Stimulated activated CD4-positive, alpha-beta T cell treated with anti-CD3 and anti-CD28 coated beads, Interleukin-12 subunit alpha, Interleukin-12 subunit beta, amount 100 ng/mL, for 4 hours (primary cell): Measurements from ENCODE around the gene ROBO1.
"Not testable (repeated sequence)": the region's sequence is repeated elsewhere in the genome, so short reads cannot be mapped to it uniquely, and the experiment has no call there.

Experiments used
- DNase-seq: peaks from one replicate; pipeline ENCODE4 v3.0.0-alpha.2; 2020

ROBO1 gene

DNA sequence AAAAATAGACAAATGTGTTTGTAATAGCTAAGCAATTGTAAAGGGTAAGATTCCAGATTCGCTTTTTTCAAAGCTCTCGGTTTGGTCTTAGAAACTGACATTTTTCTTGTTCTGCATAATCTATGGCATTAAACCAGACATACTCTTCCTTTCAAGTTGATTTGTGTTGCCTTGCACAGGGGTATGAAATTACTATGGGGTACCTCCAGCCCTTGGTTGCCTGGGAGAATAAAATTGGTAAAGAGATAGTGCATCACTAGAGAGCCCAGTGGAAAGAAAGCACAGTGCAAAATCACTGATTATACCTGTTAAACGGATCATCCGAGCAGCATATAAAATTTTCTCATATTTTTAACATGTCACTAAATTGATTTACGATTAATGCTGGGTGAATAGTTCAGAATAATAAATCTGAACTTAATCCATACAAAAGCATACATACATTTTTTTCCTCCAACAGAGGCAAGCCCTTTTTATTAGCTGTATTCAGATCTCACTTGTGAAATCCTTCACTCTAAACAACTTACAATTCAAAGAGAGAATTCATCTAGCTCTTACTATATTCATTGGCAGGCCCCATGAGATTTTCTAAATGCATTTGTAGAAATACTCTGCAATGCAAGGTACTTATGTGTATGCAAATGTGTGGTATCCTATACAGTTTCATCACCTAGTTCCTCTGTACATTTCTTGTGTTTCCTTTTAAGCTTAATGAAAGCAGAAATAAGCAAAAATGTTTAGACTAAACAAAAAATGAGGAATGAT lies 224.4 kb downstream of the ROBO1 start:
- DNase-seq: no peak

DNA sequence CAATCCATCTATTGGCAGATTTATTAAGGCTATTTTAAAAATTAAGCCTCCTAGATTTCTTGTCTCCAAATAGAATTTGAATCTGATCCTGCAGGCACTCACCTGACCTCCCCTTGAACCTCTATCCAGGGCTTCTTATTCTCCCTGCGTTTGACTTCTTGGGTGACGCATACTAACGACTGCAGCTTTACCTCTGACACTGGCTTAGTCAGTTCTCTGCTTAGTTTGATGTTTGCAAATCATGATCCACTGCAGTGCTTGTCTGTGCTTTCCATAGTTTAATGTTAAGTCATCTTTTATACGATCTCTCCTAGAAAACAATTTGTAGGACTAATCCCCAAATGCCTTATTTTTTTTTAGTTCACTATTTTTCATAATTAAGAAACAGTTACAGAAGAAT lies 233.1 kb downstream of the ROBO1 start:
- DNase-seq: no peak

DNA sequence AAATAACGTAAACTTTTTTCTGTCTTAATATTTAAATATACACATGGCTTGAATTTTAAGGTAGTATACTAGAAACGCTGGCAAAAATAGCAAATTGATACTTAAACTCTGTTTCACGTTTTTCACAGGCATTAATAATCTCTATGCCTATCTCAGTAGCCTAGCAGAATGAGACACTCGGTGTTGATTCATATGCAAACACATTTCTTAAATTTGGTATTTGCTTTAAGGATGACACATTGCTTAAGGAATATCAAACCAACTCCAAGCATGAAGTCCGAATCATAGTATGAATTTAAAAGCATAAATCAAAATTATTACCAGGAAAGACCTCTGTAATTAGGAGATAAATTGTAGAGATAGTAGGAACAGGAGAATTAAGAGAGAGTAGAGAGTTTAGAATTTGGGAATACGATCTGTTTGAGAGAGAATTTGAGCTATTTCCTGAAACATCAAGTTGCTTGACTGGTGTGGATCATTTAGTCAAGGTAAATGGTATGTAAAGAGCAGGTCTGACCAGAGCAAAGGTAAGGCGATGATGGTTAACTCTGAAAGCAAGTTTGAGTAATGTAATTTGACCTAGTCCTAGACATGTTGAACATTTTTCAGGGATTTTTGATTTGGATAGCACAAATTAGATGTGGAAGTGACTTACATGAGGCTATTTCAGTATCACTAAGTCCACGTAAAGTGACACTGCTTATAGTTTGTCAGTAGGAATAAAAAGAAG lies 236.1 kb downstream of the ROBO1 start:
- DNase-seq: no peak

DNA sequence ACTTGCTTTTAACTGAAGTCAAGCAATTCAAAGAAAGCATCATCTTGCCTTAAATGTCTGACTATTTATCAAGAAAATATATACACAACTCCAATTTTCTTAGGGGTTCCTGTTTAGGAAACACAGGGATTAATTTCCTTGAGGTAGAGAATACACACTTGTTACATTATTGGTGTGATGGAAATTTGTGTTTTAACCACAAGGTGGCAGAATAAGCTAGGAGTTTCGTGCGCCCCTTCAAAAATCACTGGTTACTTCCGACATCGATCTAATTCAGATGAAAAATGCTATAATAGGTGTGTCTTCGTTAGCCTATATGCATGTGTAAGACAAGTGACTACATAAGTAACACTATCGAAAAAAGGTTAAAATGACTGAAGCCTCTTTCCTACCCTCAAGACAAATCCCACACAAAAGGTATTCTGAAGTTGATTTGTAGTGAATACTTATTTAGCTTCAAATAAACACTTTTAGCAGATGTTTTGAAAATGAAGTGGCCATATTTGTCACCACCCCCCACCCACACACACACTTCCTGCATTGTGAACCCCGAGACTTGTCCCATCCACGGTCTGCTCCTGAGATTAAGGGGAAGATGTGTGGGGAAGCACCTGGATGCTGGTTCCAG lies 246.5 kb downstream of the ROBO1 start:
- no peak for DNase-seq

DNA sequence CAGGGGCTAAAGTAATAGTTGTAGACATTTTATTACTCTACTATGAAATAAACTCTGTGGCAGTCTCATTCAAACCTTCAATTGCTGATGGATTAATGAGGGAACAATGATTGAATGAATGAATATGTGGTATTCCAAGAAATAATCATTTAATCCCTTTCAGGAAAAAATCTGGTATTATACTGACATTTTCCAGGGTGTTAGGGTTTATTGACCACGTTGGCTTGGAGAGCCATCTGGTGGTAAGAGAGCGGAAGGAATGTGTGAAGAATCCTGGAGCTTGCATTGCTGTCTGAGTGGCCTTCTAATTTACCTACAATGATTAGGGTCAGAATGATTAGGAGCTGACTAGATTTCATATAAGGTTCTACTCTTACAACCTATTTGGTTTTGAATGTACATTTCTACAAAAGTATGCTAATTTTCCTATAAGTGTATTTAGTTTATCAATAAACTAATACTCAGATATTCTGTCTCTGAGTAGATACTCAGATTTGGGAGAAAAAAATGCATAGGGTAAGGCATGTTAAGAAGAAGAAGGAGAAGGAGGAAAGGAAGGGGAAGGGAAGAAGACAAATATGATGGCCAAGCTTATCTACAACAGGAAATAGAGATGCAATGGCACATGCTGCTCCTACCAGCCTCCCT lies 249.9 kb downstream of the ROBO1 start:
- DNase-seq: no peak

DNA sequence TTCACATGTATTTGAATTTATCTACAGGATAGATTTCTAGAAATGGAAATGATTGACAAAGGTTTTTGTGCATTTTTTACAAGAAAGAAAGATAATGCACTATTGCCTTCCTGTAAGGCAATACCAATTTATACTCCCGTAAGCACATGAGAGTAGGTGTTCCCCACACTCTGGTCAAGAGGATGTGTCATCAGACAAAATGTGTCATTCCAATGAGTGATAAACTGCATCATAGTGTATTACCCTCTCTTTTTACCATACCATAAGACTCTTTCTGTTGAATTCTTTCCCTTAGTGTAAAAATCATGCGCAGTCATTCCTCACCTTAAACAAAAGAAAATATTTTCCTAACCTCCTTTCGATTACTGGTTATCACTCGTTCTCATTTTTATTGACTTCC lies 251.0 kb downstream of the ROBO1 start:
- no peak for DNase-seq

DNA sequence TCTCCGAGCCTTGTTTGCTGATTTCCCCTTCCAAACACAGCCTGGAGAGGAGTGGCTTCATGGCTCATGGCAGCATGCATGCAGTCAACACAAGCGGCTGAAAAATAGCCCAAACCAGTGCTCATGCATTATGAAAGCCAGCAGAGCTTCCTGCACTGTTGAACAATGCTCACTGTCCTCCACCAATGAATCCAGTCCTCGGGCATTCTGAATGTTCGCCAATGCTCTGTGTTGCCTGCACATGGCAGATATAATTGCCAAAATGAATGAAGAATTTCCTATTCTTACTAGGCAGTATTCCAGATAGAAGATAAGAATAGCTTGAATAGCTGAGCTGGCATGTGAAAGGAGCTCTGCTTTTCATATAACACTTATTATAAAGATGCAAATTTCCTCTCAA lies 252.7 kb downstream of the ROBO1 start:
- DNase-seq: no peak

DNA sequence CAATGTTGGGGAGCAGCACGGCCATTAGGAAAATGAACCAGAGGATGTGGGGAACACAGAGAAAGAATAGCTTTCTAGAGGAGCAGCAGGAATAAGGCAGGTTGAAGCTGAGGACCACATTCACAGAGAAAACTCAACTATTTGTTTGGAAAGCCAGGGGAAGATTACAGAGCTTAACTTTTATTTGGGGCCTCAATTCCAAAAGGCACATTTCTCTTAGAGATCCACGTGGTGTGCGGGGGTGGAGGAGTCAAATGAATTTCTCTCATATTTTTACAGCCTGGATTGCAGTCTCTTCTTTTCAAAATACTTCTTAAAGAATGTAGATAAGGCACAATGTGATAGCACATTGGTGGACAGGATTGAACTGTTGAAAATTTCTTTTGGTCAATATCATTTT lies 253.7 kb downstream of the ROBO1 start:
- no peak for DNase-seq

DNA sequence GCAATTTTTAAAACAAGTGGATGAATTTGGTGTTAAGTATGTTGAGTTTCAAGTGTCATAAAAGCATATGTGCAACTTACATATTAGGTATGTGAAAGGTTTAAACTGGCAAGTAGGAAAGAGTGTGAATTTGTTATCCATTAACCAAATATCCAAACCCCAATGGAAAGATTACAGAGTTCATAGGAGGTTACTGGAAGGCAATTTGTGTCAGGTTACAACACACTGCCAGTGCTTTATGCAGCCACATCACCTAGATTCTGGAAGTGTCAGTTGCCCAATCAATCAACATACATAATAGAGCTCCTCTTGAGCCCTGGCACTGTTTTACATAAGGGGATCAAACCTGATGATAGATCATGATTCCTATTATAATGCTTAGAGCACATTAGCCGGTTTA lies 261.0 kb downstream of the ROBO1 start:
- DNase-seq: no peak

DNA sequence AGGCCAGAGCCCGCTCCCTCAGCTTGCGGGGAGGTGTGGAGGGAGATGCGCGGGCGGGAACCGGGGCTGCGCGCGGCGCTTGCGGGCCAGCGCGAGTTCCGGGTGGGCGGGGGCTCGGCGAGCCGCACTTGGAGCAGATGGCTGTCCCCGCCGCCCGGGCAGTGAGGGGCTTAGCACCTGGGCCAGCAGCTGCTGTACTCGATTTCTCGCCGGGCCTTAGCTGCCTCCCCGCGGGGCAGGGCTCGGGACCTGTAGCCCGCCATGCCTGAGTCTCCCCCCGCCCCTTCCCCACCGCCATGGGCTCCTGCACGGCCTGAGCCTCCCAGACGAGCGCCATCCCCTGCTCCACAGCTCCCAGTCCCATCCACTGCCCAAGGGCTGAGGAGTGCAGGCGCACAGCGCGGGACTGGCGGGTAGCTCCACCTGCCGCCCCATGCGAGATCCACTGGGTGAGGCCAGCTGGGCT lies 265.5 kb downstream of the ROBO1 start:
- DNase-seq: not testable (repeated sequence)

DNA sequence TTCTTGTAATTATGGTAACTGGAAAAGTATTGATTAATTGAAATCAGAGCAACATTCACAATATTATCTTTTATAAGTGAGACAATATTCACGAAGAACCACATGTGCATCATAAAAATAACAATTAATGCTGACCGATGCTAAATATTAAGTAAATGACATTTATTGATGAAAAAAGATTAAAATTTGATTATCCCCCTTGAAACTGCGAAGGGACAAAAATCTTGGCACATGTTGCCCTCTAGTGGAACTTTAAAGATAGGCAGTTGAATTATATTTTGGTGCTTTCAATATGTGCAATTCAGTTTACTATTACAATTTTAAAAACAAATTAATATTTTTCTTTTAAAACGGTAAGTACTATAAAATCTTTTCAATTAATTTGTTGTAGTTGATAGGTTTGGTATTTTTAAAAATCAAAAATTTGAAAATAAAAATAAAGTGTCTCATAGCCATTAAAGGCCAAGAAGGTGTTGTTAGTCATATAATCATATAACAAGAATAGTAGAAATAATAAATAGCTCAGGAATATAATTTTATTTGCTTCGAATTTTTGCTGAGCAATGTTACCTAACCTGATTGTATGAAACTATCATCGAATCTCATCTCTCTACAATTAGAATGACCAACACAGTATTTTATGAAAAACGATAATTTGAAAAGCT lies 270.2 kb downstream of the ROBO1 start:
- DNase-seq: no peak

DNA sequence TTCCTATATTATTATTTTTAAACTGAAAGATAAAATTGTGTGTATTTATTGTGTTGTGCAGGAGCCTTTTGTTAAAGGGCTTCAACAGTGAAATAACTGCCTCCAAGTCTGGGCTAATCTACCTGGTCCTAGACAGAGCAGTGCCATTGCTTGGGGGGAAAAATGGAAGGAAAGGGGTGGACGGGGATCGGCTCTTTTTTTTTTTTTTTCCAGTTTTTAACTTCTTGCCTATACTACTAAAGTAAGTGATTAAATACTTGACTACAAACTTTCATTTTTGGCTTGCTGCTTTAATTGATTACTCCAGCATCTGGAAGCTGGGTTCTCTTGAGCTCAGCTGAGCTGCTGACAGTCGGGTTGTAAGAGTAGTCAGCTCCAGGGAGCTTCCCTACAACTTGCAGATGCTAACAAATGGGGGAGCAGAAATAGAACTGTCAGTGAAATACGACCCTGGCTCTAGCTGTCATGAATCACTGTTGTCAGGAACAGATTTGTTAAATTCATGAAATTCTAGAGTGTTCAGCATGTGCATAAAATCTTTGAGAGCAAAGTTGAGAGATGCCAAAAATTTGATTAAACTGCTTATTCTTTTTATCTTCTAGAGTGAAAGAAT lies 276.7 kb downstream of the ROBO1 start:
- no peak for DNase-seq

DNA sequence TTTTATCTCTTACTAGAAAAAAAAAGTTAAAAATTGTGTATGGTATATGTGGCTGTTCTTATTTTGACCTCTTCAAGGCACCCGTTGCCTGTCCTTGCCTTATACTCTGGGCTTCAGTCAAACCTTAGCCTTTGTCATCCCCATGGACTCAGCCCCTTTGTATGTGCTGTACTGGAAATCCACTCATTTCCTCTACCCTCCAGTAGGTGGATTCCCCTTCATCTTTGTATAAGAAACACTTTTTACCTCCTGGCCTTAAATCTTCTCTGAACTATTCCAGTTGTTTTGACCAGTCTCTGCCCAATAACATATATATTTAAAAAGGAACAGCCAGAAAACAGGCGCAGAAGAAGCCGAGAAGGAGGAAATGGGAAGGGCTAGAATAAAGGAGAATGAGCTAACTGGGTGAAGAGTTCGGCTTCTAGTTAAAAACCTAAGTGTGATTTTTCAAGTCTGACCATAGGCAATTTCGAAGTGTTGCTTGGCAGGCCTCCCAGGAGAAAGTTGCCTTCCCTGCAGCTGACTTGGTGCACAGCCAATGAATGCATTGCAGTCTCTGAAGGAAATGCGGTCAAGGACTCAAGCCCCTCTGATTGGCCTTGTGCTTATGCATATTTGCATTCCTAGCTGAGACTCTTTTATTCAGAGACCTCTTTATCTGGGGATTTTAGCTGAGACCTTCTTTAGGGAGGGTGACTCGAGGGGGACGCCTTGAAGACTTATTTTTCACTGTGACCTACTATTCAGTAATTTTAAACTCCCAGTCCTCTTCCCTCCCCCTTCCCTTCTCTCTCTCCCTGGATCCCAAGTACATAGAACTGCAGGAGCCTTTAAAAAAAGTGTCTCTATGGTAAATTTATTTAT lies 277.4 kb downstream of the ROBO1 start:
- no peak for DNase-seq

DNA sequence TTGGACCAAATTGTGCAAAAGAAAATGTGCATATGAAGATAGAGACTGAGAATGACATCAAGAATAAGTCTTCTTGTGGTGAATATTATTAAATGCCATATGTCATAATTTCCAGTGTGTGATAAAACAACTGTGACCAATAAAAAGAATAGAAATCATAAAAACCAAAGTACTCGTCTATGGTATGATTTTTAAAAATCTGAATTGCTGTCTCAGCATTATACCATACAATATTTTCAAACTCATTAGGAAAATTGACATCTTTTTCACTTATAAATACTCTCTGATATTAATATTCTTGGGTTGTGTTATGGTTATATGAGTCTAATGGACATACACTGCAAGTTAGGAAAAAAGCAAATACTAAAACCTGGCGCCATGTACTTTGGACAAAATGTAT lies 279.4 kb downstream of the ROBO1 start:
- DNase-seq: no peak

DNA sequence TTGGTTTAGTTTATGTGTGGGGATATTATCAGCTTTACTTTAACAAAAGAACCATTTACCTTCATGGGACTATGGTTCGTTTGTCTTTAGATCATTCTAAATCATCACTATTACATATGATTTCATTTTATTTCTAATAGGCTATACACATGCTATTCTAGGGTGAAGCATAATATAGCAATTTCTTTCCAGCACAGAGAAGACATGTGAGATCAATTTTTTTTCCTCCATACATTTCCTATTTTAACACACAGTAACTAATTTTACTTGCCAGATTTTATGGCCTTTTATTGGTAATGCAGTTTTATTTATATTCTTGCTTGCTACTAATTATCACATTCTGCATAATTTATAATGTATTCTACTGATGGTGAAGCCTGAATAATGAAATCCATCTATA lies 287.1 kb downstream of the ROBO1 start:
- DNase-seq: no peak

DNA sequence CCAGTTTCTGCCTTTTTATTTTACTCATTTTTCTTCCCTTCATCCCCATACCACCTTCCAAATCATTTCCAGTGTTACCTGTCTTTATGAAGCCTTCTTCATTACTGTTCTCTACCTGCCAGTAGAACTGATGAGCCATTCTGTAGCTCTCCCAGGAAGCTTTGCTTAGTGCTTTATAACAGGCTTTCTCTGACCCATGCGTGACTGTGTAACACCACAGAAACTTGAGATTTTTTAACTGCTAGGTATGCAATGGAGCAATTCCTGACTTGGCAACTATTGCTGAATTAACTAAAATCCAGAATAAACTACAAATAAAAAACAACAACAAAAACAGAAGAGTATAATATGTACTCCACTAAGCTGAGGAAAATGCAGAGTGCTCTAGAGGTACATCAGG lies 289.2 kb downstream of the ROBO1 start:
- DNase-seq: no peak

DNA sequence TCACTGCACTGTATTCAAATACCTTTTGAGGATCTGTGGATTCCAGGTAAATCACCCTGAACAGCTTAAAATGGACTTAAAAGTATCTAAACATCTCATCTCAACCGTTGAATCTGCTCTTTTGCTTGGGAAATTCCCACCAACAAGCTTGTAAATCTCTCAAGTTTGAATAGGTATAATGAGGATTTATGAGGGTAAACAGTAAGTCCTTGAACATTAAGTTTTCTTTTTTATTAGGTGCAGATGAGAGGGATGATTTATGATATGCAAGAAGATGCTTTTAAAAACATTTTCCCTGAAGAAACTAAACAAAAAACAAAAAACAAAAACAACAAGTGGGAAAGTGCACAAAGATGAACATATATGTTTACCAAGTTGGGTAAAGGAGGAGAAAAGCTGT lies 290.6 kb downstream of the ROBO1 start:
- DNase-seq: no peak

DNA sequence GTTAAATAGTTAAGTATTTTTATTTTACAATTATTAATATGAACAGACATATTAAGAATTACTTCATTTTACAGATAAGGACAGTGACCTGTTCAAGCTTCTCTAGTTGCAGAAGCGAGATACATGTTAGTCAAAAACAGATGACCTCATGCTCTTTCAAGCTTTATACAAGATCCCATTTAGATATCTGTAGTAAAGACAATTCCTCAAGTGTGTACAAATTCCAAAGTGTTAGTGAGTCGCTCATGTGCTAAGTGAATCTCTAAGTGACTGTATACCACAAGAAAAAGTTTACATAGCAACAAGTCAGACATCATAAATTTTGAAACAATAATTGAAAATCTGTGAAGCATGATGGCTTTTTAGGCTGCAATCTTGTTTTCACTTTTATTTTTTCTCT lies 293.8 kb downstream of the ROBO1 start:
- no peak for DNase-seq

DNA sequence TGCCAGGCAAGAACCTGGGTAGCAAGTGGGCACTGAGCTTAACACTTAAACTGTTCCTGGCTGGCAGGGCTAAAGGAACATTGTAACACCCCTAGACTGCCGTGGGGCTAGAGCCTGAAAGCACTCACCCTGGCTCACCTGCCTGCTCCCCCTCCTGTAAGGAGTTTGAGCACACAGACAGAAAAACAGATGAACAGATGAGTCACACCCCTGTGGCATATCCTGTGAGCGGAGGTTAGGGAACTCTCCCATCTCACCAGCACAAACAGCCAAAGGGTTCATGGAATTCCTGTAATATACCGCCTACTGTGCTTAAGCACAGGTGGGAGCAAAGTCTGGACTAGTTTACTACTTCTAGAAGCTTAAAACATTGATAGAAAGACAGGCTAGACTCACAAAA lies 300.1 kb downstream of the ROBO1 start:
- DNase-seq: no peak

DNA sequence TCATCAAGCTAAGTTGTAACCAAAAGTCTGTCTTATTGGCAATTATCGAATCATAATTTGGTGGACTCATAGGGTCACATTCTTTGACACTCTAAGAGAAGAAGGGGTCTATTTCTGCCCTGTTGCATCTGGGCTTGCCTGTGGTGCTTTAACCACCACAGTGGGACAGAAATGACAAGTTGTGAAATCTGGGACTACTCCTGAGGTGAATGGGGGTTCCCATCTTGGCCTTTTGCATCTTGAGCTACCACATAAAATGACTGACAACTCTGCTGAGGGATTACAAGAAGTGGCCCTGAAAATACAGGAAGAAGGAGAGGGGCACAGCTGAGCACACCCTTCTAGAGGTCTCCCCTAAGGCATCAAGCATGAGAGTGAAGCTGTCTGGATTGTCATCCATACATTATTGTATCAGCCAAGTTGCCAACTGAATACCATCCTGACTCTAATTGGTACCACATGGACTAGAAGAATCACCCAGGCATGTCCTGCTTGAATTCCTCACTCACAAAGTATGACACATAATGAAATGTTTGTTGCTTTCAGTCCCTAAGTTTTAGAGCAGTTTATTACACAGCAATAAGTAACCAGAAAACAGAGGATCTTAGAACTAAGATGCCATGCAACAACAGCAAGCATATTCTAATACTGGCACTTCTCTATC lies 306.5 kb downstream of the ROBO1 start:
- DNase-seq: no peak

DNA sequence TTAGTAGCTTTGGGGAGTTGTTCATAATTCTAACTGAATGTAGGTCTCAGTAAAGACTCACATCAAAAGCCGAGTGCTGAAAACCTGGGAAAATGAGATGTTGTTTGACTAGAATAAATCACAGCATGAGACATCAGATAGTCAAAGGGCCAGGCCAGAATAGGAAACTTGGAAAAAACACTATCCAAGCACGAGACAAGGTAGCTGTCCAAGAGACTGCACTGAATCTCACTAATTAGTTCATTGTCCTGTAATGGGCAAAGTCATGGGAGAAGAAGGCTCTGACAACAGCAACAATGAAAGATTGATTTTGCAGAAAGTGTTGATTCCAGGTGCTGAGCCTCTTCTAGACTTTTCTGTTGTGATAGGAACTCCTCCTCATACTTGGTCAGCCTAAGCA lies 314.2 kb downstream of the ROBO1 start:
- DNase-seq: no peak
